LNCAP (cell line): ENCODE results near the gene TP53I3.

Source experiments
- TF ChIP-seq, protein P1 (sequence below): fragments of 450-650 bp; IDR thresholded peaks from 2 replicates; pipeline ENCODE4 v1.5.1; 2017; ENCODE audit warnings: mild to moderate bottlenecking

Gene TP53I3

DNA sequence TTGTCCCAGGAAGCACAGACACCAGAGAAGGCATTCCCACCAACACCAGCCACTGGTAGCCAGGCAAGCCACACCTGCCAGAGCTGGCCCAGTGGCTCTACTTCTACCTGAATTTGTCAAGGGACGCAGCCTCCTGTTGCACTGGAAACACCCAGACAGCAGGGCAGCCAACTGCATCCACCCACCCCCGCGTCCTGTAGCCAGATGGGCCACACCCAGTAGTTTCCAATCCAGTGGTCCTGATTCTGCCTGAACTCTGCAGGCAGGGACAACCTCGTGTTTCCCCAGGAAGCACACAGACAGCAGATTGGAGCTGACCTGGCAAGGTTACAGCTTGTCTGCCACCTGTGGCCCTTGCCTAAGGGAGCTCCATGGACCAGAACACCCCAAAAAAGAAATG lies 20.3 kb upstream of the TP53I3 start:
- TF ChIP-seq, protein P1, sequence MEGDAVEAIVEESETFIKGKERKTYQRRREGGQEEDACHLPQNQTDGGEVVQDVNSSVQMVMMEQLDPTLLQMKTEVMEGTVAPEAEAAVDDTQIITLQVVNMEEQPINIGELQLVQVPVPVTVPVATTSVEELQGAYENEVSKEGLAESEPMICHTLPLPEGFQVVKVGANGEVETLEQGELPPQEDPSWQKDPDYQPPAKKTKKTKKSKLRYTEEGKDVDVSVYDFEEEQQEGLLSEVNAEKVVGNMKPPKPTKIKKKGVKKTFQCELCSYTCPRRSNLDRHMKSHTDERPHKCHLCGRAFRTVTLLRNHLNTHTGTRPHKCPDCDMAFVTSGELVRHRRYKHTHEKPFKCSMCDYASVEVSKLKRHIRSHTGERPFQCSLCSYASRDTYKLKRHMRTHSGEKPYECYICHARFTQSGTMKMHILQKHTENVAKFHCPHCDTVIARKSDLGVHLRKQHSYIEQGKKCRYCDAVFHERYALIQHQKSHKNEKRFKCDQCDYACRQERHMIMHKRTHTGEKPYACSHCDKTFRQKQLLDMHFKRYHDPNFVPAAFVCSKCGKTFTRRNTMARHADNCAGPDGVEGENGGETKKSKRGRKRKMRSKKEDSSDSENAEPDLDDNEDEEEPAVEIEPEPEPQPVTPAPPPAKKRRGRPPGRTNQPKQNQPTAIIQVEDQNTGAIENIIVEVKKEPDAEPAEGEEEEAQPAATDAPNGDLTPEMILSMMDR = no peak

DNA sequence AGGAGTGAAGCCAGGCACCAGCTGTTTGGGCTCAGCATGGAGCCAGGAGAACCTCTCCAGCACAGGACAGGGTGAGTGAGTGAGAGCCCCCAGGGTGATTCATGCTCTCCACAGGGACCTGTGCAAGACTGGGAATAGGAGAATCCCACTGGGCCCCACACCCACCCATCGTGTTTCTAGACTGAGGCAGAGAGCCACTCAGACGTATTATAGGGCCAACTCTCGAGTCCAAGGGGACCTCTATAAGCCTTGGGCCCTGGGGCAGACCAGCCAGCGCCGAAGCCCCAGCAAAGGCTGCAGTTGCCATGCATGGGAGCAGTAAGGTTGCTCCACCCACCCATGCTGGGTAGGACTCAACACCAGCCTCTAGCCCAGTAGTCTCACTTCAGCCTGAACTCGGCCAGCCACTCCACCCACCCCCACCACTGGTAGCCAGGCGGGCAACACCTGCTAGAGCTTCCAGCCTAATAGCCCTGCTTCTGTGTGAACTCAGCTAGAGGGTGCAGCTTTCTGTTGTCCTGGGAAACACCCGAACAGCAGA lies 19.5 kb upstream of the TP53I3 start:
- TF ChIP-seq, protein P1 = no peak

DNA sequence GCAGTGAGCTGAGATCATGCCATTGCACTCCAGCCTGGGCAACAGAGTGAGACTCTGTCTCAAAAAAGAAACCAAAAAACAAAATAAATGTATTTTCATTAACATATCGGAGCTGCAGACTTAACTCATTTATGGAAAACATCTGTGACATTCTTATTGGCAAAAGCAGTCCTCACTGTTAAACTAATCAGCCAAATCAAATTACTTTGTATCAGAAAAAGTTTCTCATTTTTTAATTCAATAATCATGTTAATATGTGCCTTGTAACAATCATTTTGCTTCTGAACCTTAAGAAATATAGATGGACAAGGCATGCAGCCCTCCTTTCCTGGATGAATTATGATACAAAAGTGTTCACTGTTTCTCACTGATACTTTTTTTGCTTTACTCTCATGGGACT lies 18.0 kb upstream of the TP53I3 start:
- TF ChIP-seq, protein P1 = no peak

DNA sequence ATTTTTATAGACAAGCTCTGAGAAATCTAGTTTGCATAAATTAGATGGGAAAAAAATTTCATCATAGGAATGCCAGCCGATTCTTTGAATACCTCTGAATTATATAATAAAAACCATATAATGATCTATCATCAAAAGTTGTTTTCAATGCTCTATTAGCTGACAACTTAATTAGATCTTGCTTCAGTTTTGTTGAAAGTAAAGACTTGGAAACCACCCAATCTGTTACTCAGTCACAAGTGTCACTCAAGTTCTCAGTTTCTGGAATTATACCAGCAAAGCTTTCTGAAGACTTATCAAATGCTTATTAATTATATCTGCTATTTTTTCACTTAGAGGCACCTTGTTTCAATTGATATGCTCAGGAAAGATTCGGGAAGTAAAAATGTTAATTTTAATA lies 17.4 kb upstream of the TP53I3 start:
- TF ChIP-seq, protein P1 = no peak

DNA sequence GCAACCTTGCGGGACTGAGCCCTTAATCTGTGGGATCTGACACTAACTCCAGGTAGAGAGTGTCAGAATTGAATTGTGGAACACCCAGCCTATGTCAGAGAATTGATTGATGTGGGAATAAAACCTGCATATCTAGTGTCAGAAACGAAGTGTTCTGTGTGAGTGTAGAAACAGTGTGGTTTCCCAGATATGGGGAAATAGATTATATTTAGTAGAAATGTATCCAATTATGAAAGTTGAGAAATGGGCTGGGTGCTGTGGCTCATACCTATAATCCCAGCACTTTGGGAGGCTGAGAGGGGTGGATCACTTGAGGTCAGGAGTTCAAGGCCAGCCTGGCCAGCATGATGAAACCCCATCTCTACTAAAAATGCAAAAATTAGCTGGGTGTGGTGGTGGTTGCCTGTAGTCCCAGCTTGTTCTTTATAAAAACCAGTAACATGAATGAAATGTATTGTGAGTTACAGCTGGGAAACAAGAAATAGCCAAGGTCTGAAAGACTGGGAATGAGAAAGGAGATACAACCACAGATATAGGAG lies 4.3 kb upstream of the TP53I3 start:
- TF ChIP-seq, protein P1 = no peak

DNA sequence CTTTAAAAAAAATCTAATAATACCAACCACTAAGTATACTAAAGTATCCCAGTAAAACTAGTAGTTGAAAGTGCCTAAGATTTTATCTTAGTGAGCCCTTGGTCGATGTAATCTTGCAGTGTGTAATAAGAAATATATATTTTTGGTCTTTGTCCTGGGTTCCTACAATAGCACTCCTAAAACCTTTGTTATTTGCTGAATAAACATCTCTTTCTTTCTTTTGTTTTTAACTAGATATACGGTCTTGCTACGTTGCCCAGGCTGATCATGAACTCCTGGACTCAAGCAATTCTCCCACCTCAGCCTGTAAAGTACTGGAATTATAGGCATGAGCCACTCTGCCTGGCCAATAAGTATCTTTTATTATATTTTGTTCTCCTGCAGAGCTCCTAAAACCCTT lies 2.4 kb upstream of the TP53I3 start:
- TF ChIP-seq, protein P1 = no peak

DNA sequence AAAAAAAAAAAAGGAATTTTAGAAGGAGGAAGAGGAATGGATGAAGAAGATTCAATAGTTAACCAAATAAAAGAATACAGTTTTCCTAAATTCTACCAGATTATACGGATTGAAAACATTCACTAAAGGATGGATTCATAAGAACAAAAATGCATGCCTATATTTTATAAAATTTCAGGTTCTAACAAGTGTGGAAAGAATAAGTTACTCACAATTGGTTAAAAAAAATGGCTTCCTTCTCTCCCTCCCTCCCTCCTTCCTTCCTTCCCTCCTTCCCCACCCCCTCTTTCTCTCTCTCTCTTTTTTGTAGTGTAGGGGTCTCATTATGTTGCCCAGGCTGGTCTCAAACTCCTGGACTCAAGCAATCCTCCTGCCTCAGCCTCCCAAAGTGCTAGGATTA lies 1.6 kb upstream of the TP53I3 start:
- TF ChIP-seq, protein P1 = no peak

DNA sequence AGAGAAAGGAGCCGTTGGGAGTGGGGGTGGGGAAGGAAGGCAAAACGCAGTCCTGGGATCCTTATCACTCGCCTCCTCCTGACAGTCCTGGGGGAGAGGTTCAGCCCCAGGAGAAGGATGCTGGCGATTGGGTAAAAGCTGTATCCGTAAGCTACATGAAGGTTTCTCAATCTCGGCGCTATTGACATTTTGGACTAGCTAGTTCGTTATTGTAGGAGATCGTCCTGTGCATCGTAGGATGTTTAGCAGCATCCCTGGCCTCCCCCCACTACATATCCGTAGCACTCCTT lies 511 bp upstream of the TP53I3 start:
- TF ChIP-seq, protein P1 = no peak
